GM18508 (cell line): ENCODE measurements around the gene POLR2E.

Experiments
- ATAC-seq: cut with Tn5 transposase; IDR thresholded peaks from one replicate; pipeline ENCODE4 v1.9.1; 2021; ENCODE audit warnings: moderate number of reproducible peaks; ENCODE audit not compliant: insufficient read depth, unreplicated experiment

The POLR2E gene

DNA sequence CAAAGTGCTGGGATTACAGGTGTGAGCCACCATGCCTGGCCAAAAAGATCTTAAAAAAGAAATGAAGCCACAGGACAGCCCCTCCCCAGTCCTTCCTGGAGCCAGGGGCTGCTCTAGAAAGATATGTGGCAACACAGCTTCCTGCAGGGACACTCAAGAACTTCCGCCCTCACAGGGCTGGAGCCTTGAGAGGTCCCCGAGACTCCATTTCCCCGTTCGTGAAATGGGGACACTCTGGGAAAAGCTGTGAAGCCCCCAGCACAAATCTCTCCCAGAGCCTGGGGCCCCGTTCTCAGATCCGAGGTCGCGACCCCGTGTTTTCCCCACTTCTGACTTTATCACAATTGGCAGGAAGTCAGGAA, 6.1 kb upstream of the POLR2E start:
- no peak for ATAC-seq

DNA sequence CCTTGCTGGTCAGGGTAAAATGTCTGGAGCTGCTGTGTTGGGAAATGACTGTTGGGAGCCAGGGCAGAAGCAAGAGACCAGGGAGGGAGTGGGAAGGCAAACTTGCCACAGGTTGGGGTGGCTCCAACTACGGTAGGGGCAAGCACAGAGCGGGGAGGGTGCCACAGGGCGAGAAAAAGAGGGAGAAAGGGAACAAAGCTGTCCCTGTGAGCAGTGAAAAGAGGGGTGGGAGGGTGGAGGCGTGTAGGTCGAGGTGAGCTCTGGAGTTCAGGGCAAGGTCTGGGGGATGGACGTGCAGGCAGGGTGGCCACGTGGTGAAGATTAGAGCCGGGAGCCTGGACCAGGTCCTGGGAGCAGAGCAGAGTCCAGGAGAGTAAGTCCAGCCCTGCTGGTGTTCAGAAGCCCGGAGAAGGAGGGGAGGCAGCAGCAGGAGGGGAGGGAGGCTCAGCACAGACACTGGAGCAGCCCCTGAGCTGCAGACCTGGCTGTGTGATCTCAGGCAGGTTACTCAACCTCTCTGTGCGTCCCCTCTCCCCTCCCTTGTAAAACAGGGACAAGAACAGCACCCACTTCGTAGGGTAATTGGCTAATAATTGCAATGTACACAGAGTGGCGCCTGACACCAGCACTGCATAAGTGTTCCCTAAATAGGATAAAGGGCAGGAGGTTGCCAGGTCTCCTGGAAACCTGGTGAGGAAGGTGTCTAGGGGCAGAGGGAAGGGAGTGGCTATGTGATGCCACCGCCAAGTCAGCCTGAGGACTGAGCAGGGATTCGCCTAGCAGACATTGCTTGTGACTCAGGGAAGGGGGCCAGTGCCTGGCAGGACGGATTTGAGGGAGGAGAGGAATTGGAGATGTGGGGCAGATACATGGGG, 3.2 kb upstream of the POLR2E start:
- ATAC-seq = no peak

GRCh38 chr19:1097810-1098176, 2.6 kb upstream of the POLR2E start:
- ATAC-seq = no peak

GRCh38 chr19:1094655-1094977, 559 bp downstream of the POLR2E start:
- ATAC-seq = no peak

DNA sequence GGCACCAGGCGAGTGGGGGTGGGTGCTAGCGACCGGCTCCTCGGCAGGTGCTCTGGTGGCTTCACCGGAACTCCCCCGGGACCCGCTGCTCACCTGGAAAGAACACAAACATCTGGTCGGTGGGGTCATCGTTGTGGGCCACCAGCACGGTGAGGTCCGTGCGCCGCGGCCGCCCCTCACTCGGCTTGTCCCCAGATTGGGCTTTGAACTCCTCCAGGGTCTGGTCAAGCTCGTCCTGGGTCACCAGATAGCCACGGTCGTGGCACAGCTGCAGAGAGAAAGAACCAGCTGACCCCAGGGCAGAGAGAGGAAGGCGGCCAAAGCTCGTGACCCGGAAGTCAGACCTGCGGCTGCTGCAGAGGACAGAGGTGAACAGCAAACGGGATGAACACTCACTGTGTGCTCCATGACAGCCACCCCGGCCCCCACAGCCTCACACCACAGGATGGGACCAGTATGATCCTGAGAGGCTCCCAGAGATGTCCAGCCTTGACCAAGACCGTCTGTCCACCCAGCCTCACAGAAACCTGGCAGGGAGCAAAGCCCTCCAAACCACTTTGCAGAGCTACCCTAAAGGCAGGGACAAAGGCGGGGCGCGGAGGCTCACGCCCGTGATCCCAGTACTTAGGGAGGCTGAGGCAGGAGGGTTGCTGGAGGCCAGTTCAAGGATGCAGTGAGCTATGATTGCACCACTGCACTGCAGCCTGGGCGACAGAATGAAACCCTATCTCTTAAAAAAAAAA, 1.2 kb downstream of the POLR2E start:
- no peak for ATAC-seq

GRCh38 chr19:1093330-1093729, 1.8 kb downstream of the POLR2E start:
- no peak for ATAC-seq

- ATAC-seq = no peak
Observed at GRCh38 chr19:1091544-1092175, 3.5 kb downstream of the POLR2E start.

DNA sequence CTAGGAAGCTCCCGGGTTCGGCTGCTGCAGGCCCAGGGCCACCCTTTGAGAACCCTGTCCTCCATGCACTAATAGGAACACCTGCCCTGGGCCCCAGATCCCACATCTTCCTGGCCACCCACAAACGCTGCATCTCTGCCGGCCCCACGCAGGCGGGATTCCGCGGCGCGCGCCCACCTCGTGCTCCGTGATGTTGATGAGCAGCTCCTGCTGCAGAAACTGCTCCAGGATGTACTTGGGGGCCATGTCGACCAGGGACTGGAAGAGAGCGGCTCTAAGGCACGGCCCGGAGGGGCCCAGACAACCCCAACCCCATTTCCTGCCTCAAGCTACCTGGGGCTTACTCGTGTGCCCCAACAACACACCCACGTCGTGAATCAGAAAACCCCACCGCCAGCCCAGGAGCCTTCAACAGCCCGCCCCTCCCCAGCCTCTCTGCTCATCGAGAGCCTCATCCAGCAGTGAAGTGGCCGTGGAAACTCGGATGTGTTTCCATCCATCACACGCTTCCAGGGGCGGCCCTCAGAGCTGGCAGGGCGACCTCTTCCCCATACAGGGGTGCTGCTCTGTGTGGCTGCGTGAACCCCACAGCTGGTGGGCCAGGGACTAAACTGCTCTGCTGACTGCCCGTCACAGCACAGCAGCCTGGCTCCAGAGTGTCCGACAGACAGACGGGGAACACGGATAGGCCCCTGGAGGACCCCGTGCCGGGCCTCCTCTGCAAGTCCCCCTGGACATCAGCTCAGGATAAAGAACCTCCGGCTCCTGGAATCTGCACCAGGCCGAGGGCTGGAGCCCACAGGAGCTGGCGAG, 4.2 kb downstream of the POLR2E start:
- no peak for ATAC-seq

- ATAC-seq = no peak
Observed at GRCh38 chr19:1089891-1090290, 5.3 kb downstream of the POLR2E start.

- no peak for ATAC-seq
Observed at GRCh38 chr19:1089126-1089771, 5.9 kb downstream of the POLR2E start.

- no peak for ATAC-seq
Observed at GRCh38 chr19:1088416-1089010, 6.7 kb downstream of the POLR2E start.

DNA sequence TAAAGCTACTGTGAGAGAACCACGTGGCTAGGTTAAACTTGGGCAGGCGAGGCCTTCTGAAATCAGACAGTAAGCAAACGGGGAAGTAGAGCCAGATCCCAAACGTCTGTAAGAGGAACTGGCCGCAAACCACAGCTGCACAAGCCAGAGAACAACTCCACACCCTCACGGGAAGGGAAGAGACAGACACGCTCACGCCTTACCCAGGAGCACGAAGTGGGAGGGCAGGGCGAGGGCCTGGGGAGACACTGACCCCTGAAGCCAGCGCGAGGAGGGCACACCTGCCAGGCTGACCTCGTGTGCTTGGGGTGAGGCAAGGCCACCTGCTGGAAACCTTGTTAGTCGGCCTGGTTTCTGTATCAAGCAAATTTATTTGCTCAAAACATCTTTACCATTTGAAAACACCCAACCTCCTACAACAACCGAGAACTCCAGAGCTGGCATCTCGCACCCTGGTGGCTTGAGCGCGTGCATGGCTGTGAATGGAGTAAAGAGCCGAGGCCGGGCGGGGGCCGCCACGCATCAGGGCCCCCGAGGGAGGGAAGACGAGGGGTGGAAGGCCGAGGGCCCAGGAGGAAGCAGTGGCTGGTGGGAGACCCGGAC, 7.3 kb downstream of the POLR2E start:
- no peak for ATAC-seq

GRCh38 chr19:1086613-1087012, 8.6 kb downstream of the POLR2E start:
- ATAC-seq = no peak

GRCh38 chr19:1085676-1086442, 9.3 kb downstream of the POLR2E start:
- no peak for ATAC-seq

DNA sequence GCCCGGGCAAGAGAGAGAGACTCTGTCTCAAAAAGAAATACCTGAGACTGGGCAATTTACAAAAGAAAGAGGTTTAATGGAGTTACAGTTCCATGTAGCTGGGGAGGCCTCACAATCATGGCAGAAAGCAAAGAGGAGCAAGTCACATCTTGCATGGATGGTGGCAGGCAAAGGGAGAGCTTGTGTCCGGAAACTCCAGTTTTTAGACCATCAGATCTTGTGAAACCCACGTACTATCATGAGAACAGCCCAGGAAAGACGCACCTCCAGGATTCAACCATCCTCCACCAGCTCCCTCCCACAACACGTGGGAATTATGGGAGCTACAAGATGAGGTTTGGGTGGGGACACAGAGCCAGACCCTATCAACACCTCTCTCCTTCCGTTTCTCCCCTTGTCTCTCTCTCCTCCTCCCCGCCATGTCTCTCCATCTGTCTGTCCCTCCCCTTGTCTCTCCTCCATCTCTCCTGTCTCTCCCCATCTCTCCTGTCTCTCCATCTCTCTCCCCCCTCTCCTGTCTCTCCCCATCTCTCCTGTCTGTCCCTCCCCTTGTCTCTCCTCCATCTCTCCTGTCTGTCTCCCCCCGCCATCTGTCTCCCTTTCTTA, 10.0 kb downstream of the POLR2E start:
- ATAC-seq = no peak

DNA sequence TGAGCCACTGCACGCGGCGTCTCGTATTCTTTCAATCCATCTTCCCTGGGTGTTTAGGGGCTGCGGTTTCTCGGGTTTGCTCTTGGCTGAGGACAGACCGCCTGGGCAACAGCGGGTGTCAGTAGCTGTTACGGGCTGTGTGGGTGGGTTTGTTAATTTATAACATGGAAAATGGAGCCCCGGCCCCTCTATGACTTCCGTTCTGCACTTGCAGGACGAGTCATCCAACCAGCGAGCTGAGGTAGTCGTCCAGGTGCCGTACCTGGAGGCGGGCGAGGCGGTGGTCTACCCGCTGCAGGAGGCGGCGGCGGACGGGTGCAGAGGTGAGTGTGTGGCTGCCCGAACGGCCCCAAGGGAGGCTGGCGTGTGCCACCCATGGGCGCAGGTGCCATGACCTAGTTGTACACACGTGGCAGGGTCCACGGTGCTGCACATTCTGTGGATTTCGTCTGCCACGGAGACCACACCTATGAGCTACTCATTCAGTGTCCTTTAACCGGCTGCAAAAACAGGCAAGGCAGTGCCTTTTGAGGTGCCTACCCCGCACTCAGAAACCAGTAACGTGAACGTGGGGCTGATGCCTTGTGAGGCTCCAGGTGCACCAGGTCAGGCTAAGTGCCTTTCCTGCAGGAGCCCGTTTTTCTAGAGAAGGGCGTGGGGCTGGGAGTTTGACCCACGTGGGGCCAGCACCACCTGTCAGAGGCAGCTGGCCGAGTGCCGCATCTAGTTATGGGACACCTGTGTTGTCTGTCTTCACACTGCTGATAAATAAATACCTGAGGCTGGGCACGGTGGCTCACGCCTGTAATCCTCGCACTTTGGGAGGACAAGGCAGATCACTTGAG, 10.9 kb downstream of the POLR2E start:
- no peak for ATAC-seq
